Germinal center (tissue), 1 donor: Measurements from ENCODE around the gene CS.
"Not testable (repeated sequence)": the region's sequence is repeated elsewhere in the genome, so short reads cannot be mapped to it uniquely, and the experiment has no call there.

ENCODE experiments used
- DNase-seq: peaks from one replicate; pipeline ENCODE4 v3.0.0; 2012; ENCODE audit warnings: mixed read lengths, low spot score

Gene CS

GRCh38 chr12:56299853-56300643, at the start of gene CS:
Gene CS (minus strand): TSS chr12:56300330. CDS start chr12:56300201, 129 bp downstream.
- DNase-seq = peak; percentile 97

DNA sequence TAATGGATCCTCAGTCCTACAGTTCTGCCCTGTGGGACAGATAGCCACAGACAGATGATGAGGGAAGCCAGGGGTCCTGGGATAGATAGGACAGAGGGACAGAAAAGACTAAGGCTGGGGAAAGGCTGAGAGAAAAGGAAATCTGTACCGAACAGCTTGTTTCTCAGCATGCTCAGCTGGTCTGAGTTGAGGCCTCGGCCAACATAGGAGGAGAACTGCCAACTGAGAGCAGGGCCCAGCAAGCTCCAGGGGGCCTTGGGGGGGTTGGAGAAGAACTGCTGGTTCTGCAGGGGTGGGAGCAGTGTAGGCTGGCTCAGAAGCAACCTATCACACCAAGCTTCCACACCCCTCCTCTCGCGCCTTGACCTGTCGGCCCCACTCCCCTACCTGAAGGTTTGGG, 48.6 kb upstream of the CS start:
- no peak for DNase-seq

GRCh38 chr12:56347255-56347654, 47.1 kb upstream of the CS start:
- not testable (repeated sequence) for DNase-seq

DNA sequence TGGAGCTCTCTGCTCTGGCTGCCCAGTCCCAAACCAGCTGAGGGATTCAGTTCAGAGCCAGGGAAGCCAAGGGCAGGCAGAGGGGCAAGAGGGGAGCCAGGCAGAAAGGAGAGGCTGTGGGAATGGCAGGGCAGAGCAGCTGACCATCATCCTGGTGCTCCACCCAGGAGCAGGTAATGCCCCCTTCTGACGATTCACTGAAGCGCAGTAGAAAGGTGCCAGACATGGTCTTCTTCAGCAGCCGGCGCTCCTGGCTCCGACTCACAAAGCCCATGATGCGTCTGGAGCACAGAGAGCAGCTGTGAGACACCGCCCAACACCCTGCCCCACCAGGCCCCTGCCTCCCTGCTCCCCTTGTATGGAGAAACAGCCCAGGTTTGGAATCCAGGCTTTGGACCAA, 46.5 kb upstream of the CS start:
- DNase-seq = no peak

- DNase-seq = not testable (repeated sequence)
Measured at GRCh38 chr12:56342290-56342689, 42.2 kb upstream of the CS start.

DNA sequence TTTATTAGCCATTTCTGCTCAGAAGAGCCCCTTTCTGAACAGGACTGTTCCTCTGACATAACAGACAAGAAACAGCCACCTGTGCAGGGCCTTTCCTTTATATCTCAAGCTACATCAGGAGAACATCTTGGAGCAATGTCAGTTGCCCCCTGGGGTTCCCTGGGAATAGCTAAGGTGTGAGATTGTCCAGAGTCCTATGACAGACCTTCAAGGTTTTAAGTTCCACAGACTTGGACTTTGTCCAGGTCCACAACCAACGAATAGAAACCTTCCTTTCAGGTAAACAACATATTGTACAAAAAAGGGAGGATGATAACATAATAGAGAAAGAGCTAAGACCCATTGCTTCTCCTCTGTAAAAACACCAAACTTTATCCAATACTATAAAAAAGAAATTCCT, 41.5 kb upstream of the CS start:
- DNase-seq = no peak

DNA sequence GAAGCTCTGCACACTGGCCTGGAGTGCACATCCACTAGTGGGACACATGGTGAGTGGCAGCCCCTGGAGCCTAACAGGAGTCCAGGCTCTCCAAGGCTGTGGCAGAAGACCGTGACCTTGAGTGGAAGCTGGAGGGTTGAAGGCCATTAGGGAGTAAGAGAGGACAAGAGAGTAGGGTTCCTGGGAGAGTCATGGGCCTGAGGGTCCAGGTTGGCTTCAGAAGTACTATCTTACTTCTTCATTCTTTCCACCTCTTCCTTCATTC, 39.0 kb upstream of the CS start:
- DNase-seq = no peak

DNA sequence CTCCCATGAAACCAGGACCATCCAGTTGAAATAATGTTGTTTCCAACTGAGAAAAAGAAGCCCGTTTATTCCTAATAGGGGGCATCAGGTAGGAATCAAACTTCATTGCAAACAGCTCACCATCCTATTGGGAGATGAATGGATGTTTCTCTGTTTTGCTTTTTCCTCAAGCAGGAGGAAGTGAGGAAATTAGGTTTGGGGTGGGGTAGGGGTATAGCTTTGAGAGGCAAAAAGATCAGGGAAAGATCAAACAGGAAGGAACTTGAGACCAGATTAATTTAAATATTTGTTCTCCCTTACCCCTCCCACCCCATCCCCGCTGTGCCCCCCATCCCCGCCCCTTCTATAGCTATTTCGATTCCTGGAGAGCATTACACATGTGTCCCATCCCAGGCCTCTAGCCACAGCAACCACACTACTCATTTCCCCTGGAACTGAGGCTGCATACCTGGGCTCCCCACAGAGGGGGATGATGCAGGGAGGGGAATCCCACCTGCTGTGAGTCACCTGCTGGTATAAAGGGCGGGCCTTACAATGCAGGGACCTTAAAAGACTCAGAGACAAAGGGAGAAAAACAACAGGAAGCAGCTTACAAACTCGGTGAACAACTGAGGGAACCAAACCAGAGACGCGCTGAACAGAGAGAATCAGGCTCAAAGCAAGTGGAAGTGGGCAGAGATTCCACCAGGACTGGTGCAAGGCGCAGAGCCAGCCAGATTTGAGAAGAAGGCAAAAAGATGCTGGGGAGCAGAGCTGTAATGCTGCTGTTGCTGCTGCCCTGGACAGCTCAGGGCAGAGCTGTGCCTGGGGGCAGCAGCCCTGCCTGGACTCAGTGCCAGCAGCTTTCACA, 38.4 kb upstream of the CS start, which contains the start of gene IL23A:
TSS of gene IL23A (plus strand) at position 577 of the 850 bp plus-strand sequence. CDS start at position 738, 161 bp downstream.
- DNase-seq = peak; percentile 24

- no peak for DNase-seq
Measured at GRCh38 chr12:56337753-56338251, 37.7 kb upstream of the CS start.

DNA sequence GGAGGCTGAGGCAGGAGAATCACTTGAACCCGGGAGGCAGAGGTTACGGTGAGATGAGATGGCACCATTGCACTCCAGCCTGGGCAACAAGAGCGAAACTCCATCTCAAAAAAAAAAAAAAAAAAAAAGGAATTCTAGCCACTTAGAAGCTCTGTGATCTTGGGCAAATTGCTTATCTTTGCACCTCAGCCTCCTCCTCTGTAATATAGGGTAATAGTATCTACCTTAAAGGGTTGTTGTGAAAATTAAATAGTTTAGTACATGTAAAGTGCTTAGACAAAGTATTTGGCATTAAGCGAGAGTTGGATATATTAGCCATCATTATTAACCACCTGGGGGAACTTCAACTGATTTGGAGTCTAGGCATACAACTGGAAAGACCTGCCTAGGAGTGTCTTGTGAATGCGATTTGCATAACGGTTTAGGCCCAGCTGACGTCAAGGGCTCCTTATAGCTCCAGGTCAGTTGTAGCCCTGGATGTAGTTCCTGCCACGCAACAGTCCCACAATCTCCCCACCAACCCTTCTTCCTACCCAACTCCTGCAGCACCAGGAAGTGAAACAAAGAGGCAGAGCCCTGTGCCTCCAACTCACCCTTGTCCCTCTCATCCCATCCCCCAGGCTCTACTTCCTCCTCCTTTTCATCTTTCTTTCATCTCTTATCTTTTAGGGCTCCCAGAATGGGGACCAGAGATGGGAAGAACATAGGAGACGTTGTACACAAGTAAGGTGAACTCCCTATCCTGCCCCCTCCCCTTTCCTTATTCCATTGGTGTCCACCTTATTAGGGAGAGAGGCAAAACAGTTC, 36.4 kb upstream of the CS start:
- DNase-seq = peak; percentile 57

GRCh38 chr12:56335527-56335926, 35.4 kb upstream of the CS start:
- not testable (repeated sequence) for DNase-seq

- peak; percentile 12 for DNase-seq
Measured at GRCh38 chr12:56334490-56334793, 34.3 kb upstream of the CS start.

DNA sequence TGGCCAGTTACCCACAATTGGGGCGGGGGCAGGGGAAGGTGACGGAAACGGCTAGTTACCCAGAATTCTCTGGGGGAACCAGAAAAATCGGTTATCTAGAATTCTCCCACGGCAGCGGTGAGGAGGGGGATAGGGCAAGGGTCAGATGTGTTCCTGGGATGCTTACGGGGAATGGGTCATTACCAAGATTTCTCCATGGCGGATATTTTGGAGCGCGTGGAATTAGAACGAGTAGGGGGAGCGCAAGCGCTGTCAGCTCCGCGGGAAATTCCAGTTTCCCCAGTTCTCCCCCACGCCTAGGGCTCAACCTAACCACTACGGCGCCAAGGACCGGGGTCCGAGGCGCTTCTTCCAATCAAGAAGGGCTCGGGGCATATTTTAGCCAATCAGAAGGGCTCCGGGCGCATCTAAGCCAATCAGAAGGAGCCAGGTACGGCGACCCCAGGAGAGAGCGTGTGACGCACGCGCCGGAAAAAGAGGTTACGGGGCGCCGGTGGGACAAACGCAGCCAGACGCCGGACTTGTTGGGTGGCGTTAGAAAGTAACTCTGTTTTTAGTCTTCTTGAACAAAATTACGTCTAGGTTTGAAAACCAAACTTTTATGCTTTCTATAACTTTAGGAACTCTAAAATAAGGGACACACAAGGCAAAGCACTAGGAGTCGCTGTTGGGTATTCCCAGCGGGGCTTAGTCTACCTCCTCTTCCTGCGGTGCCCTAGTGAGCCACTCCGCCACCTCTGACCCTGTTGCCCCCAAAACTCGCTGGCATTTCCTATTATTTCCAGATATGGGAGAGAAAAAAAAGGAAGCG, 33.8 kb upstream of the CS start, which contains the start of gene PAN2:
TSS of gene PAN2 (minus strand) at position 322 of the 811 bp plus-strand sequence. CDS start 906 bp downstream, outside the sequence.
- DNase-seq = peak; percentile 99

DNA sequence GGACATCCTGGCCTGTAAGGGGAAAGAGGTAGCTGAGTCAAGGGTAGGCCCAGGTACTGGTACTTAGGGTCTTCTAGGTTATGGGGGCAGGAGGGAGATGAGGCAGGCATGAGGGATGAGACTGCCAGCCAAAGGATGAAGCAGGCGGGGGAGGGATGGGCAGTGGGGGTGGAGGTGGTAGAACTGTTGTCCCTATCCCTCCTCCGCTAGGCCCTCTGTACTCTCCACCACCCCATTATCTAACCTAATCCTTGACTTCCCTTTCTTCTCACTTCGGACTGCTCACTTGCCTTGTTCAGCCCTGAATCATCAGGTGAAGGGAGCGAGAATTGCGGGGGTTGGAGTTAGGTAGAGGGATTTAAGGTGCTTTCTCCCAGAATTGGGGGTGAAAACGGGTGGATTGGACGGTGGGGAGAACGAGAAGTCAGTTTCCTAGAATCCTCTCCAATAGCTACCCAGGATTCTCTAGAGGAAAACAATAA, 33.1 kb upstream of the CS start:
- no peak for DNase-seq

- peak; percentile 5 for DNase-seq
Measured at GRCh38 chr12:56332512-56333196, 32.5 kb upstream of the CS start.

- no peak for DNase-seq
Measured at GRCh38 chr12:56330936-56331490, 30.9 kb upstream of the CS start.

DNA sequence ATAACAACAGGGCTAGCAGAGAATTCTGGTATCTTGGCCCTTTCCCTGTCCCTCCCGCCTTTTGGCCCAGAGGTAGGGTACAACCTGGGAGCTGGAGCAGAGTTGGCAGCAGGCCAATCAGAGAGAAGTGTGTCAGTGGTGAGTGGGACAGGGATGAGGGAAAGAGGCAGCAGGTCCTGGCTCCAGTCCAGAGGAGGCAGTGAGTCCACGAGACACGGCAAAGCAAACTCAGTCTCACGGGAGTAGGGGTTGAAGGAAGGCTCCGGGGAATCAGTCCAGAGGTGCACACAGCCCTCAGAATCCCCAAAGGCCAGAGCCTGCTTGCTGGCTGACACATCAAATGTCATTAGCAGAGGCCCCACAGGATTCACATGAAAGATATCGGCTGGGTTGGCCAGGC, 26.4 kb upstream of the CS start:
- DNase-seq = no peak

DNA sequence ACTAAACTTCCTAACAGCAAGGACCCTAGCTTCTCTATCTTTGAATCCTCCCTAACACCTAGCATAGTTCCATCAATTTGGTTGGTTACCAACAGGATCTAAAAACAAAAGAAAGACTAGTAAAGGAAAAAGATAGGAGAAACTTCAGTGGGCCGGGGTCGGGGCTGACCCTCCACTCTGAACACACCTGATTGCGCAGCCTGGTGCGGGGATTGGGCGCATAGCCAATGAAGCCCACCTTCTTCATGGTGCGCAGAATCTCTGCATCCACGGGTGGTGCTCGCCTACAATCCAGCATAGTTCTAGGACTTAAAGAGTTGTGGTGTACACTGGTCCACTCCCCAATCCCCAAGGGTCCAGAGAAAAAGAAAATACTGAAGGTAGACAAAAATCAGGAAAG, 26.0 kb upstream of the CS start:
- DNase-seq = no peak

- DNase-seq = no peak
Measured at GRCh38 chr12:56324206-56324605, 24.1 kb upstream of the CS start.

DNA sequence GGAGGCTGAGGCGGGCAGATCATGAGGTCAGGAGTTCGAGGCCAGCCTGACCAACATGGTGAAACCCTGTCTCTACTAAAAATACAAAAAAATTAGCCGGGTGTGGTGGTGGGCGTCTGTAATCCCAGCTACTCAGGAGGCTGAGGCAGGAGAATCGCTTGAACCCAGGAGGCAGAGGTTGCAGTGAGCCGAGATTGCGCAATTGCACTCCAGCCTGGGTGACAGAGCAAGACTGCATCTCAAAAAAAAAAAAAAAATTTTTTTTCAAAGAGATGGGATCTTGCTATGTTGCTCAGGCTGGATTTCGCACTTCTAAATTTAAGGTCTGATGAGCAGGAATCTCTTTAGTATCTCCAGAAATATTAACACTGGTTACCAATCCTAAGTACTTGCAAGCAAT, 21.5 kb upstream of the CS start:
- not testable (repeated sequence) for DNase-seq
